ENCODE results near the gene NACAD.

The NACAD gene

DNA sequence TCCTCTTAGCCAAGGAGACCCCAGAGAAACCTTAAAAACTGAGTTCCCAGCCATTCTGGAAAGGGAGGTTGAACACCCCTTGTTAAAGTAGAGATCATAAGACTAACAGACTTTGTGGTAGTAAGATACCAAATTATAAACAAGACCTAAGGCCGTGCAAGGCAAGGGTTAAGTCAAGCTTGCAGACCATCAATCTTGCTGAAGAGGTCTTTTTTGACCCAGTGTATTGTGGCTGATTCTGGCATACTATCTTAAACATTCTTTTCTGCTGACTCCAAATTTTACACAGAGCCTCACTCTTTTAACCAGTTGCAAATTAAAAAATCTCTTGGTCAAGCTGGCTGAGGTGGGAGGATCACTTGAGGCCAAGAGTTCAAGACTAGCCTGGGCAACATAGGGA, 23.9 kb upstream of the NACAD start:
- DNase-seq, result no peak

DNA sequence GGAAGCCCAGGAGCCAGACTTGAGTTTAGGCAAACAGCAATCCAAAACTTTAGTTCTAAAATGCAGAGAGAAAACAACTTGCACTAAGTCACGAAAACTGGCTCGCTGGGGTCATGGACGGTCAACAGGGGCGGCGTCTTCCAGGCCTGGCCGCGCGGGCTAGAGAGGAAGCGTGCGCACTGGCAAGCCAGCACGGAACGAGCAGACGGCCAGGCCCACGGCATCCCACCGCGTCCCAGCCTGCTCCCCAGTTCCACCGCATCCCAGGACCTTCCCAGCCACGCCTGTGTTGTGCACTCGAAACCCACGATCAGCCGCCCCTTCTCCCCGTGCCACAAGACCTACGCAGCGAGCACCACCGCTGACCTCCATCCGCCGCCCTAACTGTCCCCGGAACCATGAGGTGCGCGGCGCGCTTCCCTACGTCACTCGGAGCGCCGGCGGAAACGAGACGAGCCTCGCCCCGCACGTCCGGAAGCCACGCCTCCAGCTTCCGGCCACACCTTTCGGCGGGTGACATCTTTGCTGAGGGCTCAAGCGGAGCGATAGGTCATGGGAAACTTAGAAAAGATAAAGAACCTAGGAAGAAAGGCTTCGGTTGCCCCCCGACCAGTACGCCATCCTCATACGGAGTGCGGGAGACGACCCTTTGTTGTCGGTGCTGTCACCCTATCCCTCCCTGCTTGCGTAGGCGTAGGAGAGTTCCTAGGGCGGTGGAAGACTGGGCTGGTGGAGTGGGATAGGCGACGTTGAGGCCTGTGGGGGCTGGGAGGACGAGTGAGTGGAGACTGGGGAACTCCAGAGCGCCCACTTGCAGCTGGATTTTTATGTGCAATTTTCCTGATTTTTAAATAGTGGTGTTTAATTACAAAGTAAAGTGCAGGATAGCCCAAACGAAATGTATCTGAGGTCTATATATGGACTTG, 22.8 kb upstream of the NACAD start, which contains the start of gene TBRG4:
TSS of gene TBRG4 (minus strand) at position 400 of the 926 bp plus-strand sequence. CDS start 2,460 bp downstream, outside the sequence.
- DNase-seq, result peak; percentile 75

DNA sequence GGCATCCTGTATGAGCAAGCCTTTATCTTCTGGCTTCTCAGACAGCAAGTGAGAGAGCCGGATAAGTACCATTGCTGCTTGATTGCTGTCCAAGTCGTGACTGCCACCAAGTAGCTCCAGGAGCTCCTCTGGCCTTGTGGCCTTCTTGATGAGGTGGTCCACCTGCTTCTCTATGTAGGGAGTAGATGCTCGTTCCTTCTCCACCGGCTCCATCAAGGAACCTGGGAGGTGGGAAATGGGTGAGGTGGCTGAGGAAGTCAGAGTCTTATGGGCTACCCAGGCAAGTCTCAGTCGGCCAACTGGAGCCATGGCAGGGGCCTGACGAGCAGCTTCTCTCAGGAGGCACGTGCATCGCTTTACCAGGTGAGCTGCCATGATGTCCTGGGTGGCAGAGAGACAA, 20.1 kb upstream of the NACAD start:
- no peak for DNase-seq

DNA sequence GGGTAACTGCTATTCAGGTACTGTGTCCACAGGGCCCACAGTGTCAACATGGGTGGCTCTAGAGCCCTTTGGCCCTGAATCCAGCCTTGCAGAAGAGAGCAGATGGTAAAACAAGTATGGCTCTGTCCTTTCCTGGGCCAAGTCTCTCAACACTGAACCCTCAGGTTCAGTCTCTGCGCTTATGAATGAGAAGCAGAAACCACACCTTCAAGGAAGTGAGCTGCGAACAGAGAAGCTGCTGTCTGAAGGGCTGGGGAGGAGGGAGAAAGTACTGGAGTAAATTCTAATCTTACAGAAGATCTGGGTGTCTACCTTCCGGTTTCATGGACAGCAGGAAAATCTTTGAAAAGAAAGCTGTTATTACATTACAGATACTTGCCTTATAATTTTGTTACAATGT, 18.6 kb upstream of the NACAD start:
- DNase-seq, result no peak

DNA sequence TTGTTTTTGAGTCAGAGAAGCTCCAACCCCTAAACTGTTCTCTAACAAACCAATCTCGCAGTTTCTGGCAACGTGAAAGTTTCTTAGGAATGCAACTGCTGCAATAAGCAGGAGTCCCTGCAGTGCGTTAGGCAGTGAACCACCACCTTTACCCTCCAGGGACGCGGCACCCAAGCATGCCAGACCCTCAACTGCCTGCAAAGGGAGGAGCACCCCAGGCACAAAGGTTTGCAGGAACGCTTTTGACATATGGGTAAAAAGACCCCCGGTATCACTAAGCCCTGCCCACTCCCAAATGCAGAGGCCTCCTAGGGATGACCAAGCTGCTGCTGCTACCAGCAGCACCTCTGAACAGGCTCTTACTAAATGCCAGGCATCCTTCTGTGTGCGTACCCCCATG, 18.1 kb upstream of the NACAD start:
- no peak for DNase-seq

DNA sequence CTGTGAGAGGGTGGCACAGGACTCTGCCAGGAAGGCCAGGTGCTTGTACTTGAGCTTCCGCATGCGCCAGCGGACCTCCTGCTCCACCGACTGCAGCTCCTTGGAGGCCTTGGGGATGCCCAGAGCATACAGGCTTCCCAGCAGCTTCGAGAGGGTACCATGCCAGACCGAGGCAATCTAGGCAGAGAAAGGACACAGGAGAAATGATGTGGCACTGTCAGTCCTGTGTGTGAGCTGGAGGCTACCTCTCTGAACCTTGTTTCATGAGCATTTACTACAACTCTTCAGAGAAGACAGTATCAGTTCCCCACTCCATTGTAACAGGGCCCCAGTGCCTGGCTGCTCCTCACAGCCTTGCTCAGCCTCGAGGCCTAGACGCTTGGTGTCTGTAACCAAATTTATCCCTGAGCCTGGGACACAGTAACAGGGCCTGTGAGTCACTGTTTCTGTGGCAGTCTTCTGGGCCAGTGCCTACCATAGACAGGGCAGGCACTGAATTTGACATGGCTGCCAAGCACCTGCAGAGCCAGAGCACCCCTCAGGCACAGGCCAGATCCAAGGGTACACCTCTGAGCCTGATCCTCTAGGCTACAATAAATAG, 16.9 kb upstream of the NACAD start:
- no peak for DNase-seq

DNA sequence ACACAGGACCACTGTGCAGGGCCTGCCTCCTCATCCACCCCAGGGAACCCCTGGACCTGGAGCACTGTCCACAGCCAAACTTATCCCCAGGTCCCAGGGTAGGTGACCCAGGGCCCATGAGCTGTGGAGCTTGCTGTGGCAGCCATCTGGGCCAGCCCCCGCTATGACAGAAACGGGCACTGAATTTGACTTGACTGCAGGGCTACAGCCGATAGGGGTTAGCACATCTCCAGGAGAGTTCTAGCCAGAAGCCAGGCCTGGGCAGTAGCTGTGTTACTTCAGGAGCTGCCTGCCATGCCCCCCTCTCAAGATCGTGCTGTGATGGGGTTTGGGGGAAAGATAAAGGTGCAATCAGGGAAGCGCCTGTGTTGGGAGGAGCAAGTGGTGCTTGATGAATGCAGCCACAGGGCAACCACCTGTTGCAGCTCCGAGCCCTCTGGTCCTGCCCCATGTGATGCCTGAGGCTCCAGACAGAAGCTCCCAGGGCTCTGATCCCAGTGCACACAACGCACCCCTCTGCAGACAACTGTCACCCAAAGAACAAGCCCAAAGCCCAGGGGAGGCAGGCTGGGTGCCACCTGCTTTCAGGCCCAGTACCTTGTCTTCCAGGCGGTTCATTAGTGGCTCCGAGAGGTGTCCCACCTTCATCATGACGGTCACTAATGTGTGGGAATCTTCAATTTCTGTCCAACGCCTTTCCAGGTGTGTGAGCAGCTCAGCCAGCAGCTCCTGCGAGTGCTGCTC, 16.2 kb upstream of the NACAD start:
- no peak for DNase-seq

DNA sequence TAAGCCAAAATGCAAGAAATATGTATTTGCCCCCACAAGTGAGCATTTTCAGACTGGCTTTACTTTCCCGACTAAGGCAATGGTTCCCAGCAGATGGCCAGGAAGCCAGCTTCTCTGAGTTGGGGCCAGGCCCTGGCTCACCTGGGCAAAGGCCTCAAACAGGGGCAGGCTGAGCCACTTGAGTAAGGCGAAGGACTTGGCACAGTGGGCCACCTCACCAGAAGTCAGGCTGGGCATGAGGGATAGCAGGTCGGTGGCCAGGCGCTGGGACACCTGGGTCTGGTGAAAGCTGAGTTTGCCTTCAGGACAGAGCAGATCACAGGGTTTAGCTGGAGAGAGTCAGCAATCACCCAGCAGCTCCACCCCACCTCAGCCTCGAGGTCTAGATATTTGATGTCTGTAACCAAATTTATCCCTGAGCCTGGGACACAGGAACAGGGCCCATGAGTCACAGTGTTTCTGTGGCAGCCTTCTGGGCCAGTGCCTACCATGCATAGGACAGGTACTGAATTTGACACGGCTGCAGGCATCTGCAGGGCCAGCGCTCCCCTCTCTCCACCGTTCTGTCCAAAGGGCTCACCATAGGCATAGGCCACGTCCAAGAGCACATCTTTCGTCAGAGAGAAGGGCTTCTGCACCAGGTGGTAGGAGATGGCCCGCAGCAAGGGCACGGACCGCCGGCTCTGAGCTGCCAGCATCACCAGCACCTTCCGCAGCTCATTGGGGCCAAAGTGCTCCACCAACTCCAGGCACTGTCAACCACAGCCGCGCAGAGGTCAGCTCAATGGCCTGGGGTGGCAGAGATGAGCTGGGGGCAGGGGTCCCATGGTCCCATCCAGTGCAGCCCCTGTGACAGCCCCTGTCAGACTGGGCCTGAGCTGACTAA, 15.4 kb upstream of the NACAD start:
- DNase-seq, result no peak

DNA sequence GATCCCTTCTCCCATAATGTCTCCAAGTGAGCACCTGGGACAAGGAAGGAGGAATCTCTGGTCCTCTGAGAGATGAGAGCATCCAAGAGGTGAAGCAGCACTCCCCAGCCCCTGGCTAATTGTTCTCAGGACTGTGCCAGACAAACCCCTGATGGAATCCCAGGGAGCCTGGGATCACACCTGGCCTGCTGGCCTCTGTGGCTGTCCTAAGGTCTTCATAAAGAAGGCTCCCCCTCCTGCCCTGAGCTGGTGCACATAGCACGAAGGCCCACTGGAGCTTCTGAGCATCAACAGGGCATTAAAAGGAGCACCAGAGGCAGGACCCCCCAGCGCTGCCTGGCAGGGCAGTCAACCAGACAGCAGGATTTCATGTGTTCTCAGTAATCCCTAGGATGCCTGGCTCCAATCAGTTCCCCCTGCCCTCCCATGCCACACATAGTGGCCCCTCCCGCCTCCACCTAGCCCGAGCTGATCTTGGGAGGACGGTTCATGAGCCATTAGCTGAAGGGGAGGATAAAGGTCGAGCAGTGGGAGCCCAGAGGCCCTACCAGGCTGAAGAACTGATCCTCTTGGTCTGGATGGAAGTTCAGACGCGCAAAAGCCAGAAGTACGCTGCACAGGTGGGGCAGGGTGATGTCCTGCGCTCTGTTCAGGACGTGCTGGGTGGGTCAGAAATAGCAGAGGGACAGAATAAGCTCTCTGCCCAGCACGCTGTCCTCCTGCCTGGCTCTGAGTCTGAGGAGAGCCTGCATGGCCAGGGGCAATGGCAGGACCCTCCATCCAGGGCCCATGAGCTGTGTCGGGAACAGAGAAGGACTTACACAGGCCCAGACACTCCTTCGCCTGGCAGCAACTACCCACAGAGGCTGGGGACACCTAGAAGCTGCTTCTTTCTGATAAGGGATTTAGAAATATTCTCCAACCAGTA, 14.3 kb upstream of the NACAD start:
- no peak for DNase-seq

DNA sequence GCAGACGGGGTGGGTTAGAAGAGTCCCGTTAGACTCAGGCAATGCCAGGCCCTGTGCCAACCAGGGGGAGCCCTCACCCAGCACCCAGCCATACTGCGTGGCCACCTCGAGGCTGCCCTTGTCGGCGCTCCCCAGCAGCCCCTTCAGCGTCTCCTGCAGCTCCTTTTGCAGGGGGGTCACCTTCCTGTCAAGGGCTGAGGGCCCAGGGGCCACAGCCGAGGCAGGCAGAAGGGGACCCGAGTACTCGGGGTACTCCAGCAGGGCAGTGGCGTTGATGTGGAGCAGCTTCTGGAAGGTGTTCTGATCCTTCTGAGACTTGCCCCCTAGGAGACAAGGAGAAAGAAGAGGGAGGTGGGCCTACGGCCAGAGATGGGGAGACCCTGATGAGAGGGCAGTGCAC, 13.0 kb upstream of the NACAD start:
- DNase-seq, result no peak

DNA sequence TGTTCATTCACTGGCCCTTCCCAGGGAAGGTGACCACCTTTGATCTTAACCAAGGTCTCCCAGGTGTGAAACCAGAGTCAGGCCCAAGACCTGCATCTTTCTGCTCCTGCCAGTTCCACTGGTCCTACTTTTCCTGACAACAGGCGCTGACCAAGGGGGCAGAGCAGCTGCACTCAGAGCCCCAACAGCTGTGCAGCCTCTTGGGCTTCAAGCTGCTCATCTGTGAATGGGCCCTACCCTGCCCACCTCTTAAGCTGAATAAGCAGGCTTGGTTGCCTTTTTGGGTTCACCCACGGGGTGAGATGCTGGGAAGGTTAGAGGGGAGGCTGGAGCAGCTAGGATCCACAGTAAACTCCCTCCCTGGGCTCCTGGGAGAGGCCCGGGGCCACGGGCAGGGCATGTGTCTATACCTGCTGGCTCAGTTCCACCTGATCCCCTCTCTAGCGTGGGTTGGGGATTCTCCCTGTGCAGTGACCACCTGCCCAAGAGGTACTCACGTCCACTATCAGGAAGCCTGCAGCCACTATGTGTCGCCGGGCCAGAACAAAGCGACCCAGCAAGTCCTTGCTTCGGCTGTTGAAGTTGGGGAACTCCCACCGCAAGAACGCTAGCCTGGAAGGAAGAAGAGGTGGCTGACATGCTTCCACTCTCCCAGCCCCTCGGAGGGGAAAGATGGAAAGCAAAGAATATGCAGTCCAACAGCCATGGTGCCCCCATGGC, 12.2 kb upstream of the NACAD start:
- DNase-seq, result no peak

DNA sequence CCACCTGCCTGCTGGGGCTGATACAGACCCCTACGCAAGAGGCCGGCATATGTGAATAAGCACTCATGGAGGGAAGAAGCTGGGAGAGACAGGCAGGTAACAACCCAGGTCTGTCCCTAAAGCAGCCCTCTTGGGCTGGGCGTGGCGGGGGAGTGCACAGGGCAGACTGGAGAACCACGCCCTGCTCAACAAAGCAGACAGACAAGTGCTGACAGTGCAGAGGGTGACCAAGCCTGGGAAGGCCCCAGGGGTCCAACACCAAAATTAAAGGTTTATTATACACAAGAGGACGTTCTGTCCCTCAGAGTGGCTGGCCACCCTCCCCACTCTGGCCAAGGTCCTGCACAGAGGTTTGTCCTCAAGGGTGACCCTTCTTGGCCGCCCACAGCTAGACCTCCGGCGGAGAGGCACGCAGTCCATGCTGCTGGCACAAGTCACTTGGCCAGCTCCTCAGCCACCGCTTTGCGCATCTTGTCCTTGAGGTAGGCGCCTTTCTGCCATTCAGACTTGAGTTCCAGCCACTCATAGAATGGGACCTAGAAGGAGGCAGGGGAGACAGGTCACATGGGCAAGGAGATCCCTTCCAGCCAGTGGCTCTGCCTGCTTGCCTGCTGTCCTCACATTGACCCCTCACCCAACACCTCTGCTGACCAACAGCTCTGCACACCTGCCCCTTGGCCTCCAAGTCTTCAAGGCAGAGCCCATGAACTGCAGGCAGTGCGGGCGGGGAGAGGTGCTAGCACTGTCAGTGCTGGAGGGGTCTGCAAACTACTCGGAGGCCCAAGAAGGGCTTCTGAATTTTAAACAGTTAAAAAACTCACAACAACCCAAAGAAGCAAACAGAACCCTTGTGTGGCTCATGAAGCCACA, 11.4 kb upstream of the NACAD start:
- DNase-seq, result no peak

DNA sequence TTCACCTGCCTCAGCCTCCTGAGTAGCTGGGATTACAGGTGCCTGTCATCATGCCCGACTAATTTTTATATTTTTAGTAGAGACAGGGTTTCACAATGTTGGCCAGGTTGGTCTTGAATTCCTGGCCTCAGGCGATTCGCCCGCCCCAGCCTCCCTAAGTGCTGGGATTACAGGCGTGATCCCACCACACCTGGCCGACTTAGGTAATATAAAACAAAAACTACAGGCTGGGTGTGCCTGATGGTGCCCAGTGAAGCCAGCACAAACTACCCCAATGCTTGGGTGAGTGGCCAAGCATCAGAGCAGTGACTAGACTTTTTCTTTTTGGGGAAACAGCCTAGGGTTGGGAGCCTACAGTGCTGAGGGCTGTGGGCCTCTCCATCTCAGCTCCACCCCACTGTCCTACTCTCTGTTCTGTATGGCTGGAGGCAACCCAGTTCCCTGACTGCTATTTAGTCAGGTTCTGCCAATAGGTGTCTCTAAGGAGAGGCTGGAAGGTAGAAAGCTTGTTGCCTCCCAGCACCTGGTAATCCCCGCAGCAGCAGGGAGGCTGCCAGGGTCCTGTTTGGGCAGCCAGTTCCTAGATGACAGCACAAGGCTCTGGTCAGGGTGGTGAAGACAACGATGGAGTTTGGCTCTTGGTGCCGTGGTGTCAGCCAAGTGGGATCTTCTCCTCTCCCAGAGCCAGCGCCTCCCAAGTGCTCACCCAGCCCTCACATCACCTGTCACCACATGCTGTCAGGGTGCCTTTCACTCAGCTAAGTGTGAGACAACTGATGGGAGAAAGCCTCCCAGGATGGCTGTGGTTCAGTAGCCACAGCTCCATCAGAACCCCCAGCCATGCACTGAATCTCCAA, 10.4 kb upstream of the NACAD start:
- DNase-seq, result no peak

DNA sequence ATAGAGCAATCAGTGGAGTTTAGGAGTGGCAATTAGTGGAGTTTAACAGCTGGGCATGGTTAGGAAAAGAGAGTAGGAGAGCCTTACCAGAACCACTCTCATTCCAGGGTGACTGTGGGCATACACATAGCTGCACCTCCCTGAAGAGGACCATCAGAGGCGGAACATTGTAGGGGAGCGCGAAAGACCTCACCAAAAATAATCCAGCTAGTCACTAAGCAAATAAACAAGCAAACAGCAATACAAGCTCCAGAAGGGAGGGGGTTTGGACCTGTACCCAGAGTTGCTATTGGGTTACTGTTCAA, 4.1 kb upstream of the NACAD start:
- no peak for DNase-seq

DNA sequence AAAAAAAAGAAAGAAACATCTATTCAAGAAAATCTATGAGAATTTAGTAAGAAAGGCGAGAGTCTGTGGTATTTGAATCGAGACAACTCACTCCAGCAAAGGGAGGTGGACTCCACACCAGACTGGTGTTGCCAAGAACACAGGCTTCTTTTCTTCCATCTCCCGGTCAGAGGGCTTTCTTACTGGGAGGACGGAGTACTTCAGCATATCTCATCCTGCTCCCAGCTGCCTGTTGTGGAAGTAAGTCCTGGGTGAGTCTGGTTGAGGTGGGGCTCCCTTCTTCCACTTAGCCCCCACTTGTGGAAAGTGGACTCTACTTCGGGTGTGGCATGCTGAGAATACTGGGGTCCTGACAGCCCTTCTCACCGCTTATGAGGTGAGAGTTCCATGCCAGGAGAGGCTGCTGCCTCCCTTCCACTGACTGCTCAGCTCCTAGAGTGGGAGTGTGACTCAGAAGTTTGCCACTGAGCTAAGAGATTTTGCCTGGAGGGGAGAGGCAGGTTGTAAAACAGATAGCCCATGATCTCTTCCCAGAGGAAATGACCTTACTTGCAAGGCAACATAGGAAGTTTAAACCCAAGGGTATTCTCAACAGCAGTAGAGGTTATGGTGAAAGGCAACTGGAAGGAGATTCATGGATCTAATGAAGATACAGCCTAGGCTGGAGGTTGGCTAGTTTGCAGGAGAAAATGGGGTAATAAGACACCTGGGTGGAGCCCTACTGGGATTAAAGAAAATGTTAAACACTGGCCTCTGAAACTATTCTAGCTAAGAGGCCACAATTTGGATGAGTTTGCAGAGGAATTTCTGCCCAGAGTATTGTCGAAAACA, 3.5 kb upstream of the NACAD start:
- DNase-seq, result no peak

DNA sequence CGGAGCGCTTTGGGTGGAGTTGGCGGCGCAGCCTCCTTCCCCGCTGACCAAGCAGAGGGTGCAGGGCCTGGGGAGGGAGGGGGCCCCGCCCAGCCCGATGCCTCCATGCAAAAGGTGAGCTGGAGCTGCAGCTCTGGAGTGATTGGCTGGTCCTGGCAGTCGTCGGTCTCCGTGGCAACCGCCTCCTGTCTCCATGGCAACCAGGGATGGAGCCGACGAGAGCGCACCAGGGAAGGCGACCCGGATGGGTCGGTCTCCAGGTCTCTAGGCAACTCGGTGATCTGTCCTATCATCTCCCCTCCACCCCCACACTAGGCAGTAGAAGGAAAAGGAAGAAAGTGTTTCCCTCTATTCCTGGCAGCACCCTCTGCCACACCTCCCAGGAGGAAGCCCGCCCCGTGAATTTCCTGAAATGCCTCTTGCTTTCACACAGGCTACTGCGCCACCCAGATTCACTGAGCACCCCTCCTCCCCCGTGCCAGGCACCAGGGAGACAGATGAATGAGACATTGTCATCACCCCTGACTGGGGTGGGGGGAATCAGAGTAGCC, 647 bp upstream of the NACAD start:
- no peak for DNase-seq

DNA sequence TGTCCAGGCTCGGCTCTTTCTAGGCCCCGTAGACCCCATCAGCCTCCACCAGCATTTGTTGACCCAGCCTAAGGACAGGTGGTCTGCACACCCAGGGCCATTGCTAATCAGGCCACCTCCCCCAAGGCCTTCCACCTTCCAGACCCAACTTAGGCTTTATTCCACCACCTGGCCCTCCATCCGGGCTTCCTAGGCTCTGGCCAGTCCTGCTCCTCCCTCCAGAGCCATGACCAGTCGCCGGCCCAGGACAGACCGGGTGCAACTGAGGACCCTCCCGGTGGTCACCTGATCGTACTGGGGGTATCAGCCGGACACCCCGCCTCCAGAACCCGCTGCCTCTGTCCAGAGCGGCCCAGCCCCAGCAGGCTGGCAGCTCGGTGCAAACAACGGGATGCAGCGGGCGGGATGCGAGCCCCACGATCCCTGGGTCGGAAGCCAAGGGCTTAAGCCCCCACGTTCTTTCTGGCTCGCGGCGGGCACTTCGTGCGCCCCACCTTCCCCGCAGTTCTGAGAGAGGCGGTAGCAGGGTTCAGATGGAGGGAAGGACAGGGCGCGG, 545 bp downstream of the NACAD start:
- no peak for DNase-seq
